GM19438 (cell line): ENCODE results near the gene AKT3.
A peak's percentile ranks its signal among the peaks of the same experiment; 100 is the strongest.
"Not testable (repeated sequence)": the region's sequence is repeated elsewhere in the genome, so short reads cannot be mapped to it uniquely, and the experiment has no call there.

ENCODE experiments used
- ATAC-seq: cut with Tn5 transposase; IDR thresholded peaks from one replicate; pipeline ENCODE4 v1.9.1; 2021; ENCODE audit warnings: low read depth; ENCODE audit not compliant: unreplicated experiment

The AKT3 gene

DNA sequence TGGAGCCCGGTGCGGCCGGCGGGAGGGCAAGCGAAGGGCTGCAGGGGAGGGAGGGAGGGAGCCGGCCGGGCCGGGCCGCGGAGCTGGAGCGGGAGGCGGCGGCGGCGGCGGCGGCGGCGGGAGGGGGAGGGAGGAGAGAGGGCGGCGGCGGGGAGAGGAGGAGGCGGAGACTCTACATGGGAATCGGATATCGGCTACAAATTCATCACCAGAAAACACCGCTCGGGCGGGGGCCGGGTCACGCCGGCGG, at the start of gene AKT3:
AKT3 (minus strand) TSS at position 42 of the 250 bp plus-strand sequence. CDS start 7,073 bp downstream, outside the sequence.
- peak; percentile 63 for ATAC-seq

DNA sequence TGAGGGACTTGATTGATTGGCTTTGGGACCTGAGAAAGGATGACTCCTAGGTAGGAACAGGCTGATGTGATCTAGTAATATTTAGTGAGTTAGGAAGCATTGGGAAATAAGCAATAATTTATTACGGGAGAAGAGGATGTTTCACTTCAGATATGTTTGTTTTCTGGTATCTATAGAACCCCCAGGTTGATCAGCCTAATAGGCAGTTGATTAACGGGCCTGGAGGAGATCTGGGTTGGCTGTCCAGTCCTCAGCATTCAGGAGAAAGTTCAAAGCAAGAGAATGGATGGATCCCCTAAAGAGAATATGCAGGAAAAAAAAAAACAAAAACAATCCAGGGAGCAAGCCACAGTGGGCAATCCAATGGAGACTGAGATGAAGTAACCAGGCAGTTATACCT, 48.2 kb upstream of the AKT3 start:
- ATAC-seq = no peak

DNA sequence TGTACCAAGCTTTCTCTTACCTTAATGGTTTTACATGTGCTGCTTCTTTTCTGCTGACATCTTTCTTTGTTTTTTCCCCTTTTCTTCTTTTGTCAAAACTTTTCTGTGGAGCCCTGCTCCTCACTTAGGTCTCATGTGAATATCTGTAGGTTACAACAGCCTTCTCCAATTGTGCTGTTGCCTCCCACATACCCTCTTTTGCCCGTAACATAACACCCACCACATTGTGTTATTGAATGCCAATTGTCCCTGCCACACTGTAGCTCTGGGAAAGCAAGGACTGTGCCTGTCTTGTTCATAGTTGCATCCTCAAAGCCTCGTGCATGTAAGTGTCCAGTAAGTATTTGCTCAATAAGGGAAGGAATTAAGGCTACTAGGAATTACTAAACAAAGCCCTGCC, 46.3 kb upstream of the AKT3 start:
- no peak for ATAC-seq

DNA sequence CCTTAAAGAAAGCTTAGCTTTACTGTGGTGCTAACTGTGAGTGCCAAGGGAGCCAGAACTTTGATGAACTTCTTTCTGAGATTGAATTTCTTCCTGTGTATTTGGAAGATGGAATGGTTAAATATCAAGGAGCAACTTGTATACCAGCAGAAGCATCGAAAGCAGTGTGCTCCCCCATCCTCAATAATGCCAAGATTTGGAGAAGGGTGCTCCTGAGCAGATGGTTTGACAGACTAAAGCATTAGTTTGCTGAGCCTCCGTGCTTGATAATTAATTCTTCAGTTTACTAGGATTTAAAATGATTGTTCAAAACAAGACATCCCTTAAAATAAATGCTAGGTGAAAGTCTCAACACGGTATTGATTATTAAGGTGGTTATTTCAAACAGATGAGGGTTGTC, 42.4 kb upstream of the AKT3 start:
- no peak for ATAC-seq

DNA sequence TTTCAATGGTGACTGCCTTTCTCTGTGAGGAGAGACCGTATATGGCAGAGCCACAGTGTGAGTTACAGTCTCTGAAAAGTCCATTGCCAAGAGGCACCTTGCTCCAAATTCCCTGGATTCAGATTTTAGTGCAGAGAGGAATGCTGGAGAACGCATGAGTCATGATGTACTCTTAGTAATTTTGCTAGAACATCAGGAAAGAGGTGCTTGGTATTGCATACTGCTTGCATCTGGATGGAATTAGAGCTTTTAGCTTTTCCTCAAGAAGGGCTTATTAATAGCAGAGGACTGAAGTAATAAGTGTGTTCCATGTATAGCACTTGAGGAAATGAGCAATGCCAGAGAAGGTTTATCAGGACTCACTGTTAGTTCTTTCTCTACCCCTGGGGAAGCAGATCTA, 40.5 kb upstream of the AKT3 start:
- ATAC-seq = no peak

DNA sequence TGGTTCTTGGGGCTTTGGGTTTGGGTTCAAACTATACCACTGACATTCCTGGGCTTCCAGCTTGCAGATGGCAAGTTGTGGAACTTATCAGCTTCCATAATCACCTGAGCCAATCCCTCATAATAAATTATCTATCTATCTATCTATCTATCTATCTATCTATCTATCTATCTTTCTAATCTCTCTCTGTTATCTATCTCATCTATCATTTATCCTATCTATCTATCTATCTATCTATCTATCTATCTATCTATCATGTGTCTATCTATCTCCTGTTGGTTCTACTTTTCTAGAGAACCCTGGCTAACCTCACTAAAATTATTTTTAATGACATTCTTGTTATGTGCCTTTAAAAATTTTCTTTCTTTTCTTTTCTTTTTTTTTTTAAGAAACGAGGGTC, 35.8 kb upstream of the AKT3 start:
- ATAC-seq = no peak

DNA sequence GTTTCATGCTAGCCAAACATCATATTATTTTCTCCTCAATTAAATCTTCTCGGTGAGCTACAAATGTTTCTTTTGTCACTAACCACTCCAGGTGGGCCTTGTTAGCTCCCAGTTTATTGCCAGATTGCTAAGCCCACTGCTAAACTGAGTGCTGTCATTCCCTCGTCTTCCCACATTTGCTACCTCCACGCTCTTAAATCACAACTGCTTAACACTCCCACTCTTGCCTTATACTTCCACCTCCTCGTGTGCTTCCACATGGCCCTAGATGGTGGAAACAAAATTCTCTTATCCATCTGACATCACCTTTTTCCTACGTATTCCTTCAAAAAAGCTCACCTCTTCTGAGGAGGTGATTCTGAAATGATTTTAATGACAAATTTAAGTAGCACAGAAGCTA, 34.6 kb upstream of the AKT3 start:
- ATAC-seq = no peak

DNA sequence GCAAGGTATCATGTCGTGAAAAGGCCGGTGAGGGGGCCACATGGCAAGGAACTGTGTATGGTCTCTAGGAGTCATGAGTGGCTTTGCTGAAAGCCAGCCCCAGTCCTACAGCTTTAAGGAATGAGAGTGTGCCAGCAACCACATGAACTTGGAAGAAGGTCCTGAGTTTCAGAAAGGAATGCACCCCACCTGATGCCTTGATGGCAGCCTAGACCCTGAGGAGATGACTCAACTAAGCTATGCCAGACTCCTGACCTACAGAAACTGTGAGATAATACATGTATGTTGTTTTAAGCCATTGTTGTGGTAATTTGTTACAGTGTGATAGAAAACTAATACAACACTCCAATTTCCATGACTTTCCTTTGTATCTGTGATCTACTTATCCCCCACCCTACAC, 33.5 kb upstream of the AKT3 start:
- ATAC-seq = no peak

DNA sequence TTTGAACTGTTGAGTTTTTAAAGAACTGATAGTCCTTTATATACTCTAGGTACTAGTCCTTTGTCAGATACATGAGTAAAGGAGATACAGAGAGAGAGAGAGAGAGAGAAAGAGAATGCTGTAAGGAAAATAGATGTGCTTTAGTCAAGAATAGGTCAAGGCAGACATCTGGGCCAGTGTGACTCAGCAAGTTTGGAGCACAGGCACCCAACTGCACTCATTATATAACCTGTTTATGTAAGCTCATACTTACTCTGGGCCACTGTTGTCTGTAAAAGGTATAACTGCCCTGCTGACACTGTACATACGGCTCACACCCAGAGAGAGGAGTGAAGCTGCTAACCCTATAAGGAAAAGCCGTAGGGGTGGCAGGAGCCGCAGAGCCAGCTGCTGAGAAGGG, 32.2 kb upstream of the AKT3 start:
- no peak for ATAC-seq

DNA sequence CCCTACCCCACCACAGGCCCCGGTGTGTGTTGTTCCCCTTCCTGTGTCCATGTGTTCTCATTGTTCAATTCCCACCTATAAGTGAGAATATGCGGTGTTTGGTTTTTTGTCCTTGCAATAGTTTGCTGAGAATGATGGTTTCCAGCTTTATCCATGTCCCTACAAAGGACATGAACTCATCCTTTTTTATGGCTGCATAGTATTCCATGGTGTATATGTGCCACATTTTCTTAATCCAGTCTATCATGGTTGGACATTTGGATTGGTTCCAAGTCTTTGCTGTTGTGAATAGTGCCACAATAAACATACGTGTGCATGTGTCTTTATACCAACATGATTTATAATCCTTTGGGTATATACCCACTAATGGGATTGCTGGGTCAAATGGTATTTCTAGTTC, 27.0 kb upstream of the AKT3 start:
- ATAC-seq = not testable (repeated sequence)

DNA sequence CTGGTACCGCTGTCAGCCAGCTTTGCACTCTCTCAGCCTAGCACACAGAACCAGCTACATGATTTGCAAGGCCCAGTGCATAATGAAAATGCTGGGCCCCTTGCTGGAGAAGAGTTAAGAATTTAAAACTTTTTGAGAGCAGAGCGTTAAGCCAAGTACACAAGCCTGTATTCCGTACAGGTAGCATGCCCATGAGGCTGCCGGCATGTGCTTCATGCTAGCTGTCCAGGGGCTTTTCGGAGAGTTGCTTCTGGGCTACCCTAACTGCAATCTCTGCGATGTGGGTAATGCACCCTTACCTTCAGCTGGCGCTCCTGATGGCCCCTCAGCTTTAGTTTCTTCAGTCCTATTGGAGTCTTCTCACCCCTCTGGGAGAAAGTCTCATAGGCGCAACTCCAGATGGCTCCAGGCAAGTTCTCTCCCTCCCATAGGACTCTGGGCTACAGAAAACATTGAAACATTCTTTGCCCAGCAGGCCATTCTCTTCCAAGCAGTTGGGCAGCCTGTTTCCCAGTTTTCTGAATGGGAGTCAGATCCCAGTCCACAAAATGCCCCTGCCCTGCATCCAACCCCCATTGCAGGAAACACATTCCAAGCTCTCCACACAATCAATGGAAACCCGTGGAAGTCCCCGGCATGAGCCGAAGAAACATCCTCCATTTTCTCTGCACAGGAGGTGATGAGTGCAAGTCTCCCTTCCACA, 5.7 kb upstream of the AKT3 start:
- no peak for ATAC-seq

DNA sequence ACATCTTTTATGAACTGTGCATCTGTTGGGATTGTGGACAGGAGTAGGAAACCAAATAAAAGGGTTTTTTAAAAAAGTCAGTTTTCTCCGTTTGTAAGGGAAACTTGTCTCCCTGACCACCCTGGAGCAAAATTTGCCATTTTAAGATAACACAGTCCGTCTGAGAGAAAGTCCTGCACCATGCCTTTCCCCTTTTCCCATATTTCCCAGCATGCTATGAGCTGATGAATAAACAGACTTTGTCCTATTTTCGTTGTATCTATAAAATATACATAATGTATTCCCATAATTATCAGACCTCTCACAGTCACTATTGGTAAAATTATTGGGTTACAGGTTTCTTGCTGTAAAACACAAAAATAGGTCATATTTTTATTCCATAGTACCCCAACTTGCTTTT, 1.7 kb upstream of the AKT3 start:
- no peak for ATAC-seq

DNA sequence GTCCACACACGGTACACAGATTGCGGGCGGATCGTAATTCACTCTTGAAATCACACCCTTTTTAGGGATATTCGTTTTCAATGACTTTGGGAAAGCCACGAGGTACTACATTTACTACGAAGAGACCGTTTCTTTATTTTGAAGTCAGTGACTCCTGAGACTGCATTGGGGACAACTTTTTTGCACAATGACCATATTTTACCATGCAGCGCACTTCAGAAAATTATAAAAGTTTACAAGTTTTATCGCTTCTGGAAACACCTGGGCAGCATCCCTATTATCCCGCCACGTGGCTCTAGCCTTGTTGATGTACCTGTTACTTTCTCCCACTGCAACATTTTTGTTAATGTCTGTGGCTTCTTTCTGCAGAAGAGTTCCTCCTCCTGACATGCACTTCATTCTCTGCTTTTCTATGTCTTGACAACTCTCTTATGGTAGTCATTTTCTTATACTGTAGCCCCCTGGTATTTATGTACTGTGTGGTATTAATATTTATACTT, 1.3 kb upstream of the AKT3 start:
- ATAC-seq = no peak

DNA sequence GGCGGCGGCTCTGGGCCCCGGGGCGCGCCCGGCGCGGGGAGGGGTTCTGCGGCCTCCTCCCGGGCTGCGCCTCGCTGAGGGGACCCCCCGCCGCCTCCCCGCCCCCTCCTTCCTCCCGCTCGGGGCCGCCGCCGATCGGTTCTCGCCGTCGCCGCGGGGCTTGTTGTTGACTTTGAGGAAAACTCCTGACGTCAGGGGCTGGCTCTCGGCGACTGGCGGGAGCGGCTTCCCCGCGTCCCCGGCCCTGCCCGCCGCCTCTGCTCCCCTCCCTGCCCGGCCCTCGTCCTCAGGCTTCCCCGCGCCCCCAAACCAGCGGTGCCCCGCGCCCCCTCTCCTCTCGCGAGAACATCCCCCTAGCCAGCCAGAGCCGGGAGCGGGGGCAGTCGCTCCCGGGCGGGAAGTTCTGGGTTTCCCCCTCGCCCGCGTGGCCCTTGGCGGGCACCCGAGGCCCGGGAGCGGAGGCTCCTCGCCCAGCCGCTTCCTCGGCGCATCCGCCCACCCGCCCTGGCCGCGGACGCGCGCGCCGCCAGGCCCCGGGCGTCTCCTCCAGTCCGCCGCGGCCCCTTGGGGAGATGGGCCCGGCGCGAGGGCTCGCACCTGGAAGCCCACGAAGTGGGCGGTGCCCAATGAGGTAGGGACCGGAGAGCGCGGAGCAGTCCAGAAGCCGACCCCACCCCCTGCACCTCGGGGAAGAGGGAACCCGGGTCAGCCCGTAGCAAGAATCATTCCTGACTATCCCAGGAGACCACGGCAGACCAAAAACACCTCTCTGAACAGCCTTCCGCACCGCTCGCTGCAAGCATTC, 611 bp upstream of the AKT3 start:
- ATAC-seq = peak; percentile 50

DNA sequence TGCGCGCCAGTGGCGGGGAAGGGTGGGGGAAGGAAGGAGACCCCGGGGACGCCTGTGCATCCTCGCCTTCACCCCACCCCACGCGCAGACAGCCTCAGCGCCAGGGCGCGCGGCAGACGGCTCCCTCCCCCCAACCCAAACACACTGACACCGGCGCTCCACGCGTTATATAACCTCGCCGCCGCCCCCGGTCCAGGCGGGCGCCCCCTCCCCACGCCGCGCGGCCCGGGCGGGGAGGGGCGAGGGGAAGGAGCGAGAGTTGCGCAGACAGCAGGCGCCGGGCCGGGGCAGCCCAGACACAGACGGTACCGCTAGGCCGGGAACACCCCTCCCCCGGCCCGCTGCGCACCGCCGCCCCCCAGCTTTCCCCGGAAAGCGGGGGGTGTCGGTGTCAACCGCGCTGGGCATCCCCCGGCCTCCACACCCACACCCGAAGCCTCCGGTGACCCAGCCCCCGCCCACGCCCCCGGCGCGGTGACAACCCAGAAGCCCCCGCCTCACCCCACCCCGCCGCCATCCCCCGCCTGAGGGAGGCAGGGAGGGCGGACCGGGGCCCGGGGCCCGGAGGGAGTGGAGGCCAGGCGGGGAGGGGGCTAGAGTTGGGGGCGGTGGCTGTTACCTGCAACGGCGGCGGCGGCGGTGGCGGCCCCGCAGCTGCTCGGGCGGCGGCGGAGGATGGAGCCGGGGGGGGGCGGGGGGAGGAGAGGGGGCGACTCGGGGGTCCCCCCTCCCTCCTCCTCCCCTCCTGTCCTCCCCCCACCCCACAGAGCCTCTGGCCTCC, 432 bp downstream of the AKT3 start:
- ATAC-seq = peak; percentile 16

DNA sequence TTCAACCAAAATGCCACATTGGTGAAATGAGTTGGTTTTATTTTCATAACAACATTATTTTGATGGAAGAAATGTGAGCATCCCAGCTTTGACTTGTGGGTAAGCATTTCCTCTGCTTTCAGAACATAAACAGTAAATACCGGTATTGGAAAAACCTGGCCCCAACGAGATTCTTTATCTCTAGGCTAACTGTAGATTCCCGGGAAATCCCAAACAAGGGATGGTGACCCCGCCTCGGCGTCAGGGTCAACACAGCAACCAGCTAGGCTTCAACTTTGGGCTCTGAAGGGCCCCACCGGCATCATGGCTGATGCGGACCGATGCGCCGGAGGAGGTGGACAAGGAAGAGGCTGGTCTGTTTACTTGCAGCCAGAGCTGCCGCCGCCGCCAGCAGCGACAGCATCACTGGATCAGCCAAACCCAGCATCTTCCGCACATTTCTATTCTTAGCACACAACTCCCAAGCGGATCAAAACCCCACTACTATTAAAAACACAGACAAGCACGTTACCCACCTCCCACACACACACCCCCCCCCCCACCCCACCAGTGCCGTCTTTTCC, 1.1 kb downstream of the AKT3 start:
- peak; percentile 18 for ATAC-seq

DNA sequence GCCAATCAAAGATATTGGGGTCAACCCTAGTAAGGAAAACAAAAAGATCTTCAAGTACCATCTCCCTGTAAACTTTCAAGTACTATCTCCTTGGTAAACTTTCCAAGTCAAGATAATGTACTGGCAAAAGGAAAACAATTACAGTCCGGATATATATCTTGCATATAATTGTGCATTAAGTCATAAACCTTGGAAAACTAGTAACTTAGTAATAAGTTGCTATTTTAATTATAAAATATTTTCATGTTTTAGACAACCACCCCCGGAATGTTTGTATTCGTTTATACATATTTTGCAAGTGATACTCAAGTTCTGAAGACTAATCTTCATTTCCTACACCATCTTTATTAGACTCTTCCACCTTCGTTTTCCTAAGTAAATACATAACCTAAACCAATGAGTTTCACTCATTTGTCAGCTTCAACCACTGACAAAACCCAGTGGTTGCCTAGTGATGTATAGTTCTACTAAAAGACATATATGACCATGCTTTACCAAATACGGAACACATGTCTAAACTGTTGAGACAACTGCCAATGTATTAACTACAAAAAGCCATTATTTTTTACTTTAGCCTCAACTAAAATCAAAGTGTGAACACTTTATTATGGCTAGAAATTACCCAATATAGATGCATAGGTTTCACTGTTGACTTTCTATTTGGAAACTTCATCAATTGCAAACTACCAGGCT, 1.7 kb downstream of the AKT3 start:
- ATAC-seq = no peak

DNA sequence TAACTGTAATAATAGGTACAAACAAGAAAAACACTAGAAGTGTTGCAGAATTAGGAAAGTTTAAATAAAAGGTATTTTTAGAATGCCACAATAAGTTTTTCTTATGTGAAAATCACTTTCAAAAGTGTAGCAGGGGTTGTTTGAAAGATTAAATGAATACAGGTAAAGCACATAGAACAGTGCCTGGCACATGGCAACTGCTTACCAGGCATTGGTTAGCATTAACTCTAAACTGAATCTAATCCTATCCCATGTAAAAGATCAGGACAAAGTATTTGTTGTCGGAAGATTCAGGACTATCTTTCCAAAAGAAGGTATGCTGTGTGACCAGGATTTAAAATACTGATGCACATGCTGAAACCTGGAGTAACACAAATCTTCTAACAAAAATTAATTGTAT, 3.3 kb downstream of the AKT3 start:
- no peak for ATAC-seq

DNA sequence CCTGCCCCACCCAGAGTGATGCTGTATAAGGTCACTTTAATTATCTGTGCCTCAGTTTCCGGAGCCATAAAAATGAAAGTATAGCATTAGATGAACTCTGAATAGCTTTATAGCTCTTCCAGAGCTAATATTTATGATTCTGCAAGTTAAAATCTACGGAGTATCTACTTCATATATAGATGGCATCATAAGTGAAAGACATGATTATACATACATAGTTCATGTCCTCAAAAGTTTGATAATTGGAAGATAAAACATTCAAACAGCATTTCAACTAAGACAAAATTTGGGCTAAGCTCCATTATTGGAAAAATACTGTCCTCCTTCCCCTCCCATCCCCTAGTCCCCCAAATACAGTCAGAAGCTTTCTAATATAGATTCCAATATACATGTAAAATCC, 4.2 kb downstream of the AKT3 start:
- no peak for ATAC-seq

DNA sequence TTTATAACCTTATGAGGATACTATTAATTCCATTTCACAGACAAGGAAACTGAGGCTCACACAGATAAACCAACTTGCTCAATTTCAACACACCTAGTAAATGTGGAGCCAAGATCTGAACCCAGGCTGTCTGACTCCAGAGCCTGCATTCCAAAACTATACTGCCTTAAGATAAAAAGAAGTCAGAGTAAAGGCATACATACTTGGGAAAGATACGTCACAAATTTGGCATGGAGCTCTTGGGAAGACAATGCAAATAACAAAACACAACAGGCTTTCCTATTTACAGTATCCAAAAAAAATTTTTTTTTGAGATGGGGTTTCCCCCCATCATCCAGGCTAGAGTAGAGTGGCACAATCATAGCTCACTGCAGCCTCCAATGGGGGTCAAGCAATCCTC, 5.9 kb downstream of the AKT3 start:
- ATAC-seq = no peak
